ENCODE measurements around the gene CMIP. TPM values are rescaled to one million over a fixed set of nuclear protein-coding genes. Genes with fewer than 3 reads are reported as not detected.
"Not testable (repeated sequence)": the region's sequence is repeated elsewhere in the genome, so short reads cannot be mapped to it uniquely, and the experiment has no call there.

The CMIP gene
- total RNA-seq, 1 donor from 2014 or later, result 40.0 TPM

DNA sequence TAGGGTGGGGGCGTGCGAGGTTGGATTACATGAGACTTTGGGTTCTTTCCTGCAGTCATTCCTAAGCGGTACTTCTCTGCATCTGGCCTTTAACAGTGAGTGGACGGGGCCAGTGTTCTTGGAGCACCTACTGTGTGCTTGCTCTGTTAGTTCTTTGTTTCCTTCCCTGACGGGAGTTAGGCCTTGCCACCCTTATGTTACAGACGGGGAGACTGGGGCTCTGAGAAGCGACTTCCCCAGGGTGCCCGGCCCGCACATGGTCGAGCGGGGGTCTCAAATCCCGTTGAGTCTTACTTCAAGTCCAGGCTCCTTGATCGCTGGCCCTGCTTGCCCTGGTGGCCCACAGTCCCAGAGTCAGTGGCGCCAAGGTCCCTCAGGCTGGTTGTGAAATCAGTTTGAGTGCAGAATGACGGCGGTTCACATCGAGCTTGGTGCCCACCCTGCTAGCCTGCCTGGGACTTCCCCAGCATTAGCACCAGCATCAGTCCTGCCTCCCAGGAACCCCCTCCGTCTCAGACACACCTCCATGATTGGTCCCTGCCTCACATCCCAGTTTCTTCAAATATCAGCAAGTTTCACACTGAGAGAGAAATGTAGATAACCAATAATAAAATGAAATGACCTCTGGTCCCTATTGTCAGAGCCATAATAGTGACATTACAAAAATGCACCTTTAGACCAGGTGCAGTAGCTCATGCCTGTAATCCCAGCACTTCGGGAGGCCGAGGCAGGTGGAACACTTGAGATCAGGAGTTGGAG is 128.0 kb downstream of the CMIP start:
- Mint-ChIP-seq H3K4me3 (no peak overlapping the region), H3K4me1 (peaks cover 15% of the 10 kb centered on the region), H3K36me3 (ENCODE audit: low read depth) (no peaks in the 10 kb centered on the region), H3K27me3 (no peaks in the 10 kb centered on the region), H3K27ac (no peak overlapping the region), H3K9me3 (no peaks in the 10 kb centered on the region)
- no peak for DNase-seq
- intact Hi-C loops (cut with micrococcal nuclease), result no loop called here

DNA sequence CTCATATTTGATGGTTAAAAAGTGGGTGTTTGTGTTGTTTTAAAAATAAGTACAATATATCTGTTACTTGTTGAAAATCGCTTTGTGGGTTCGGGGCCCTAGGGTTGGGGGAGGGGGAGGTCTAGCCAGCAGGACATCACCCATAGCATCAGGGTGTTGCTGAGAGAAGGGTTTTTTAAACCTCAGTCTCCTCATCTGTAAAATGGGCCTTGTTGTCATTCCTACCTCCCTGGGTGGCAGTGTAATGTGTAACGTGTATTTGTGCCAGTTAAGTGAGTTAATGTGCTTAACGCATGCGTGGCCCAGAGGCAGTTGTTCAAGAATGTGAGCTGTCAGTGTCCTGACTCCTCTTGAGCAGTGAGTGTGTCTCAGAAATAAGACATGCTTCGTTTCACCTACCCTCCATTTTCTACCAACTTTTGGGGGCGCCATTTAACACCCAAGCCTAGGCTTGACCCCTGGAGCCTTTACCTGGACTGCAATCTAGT is 129.0 kb downstream of the CMIP start:
- no peak overlapping the region for H3K27ac Mint-ChIP-seq
- peaks cover 7% of the 10 kb centered on the region for H3K4me1 Mint-ChIP-seq
- H3K4me3 Mint-ChIP-seq, result no peak overlapping the region
- H3K9me3 Mint-ChIP-seq, result no peaks in the 10 kb centered on the region
- intact Hi-C loops (cut with micrococcal nuclease), result no loop called here
- H3K36me3 Mint-ChIP-seq (ENCODE audit: low read depth), result no peaks in the 10 kb centered on the region
- no peaks in the 10 kb centered on the region for H3K27me3 Mint-ChIP-seq
- no peak for DNase-seq

DNA sequence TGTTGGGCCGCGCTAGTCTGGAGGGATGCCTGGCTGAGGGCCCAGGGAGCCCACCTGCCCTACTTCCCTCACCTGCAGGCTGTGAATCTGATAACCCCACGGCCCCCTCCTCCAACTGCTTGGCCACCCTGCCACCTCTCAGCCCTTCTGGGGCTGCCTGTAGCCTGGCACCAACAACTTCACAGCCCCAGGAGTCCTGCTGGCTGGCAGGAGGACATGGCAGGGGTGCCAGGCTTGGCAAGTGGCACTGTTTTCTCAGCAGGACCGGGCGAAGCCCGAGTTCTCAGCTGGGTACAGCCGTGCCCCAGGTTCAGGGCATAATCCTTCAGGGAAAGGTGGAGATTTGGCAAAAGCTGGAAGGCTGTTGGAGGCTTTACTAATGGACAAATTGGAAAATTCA is 129.6 kb downstream of the CMIP start:
- Mint-ChIP-seq H3K4me1 (peaks cover under 1% of the 10 kb centered on the region), H3K36me3 (ENCODE audit: low read depth) (no peaks in the 10 kb centered on the region), H3K4me3 (no peak overlapping the region), H3K27ac (no peak overlapping the region), H3K9me3 (no peaks in the 10 kb centered on the region), H3K27me3 (no peaks in the 10 kb centered on the region)
- DNase-seq, result no peak
- intact Hi-C loops (cut with micrococcal nuclease), result no loop called here

DNA sequence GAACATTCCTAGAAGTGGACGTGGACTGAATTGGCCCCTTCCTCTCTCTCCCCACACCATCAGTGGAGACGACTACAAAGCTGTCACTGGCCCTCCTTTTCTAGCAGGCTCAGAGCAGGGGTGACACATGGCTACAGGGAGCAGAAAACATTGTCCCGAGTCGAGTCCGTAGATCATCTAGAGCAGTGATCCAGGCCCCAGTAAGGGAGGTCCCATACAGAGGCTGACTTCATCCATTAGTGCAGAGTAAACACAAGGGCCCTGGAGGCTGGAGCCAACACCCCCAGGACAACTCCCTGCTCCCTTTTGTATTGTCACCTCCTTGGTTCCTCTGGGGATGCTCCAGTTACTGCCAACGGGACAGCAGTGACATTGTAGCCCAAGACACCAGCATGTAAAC is 130.7 kb downstream of the CMIP start:
- Mint-ChIP-seq H3K4me3 (no peak overlapping the region), H3K4me1 (no peaks in the 10 kb centered on the region)

DNA sequence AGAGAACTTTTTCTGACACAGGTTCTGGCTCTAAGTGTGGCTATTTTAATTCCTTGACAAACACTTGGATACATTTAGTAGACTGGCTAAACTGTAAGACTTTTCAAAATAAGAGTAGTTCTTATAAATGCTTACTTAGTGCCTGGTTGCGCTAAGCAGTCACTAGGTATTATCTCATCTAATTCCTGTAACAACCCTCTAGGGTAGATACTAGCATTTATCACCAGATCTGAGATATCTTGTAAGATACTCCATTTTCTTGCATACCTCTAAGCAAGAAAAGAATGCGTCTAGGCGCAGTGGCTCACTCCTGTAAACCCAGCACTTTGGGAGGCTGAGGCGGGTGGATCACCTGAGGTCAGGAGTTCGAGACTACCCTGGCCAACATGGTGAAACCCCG is 131.2 kb downstream of the CMIP start:
- intact Hi-C loops (cut with micrococcal nuclease), result no loop called here
- Mint-ChIP-seq H3K4me1 (no peaks in the 10 kb centered on the region), H3K9me3 (no peaks in the 10 kb centered on the region), H3K4me3 (no peak overlapping the region), H3K27ac (no peak overlapping the region), H3K27me3 (no peaks in the 10 kb centered on the region), H3K36me3 (ENCODE audit: low read depth) (no peaks in the 10 kb centered on the region)
- no peak for DNase-seq

More for the DNA sequence above, 130.7 kb downstream of the CMIP start:
- Mint-ChIP-seq H3K36me3 (ENCODE audit: low read depth) (no peaks in the 10 kb centered on the region), H3K27ac (no peak overlapping the region), H3K9me3 (no peaks in the 10 kb centered on the region), H3K27me3 (no peaks in the 10 kb centered on the region)
- DNase-seq, result no peak
- intact Hi-C loops (cut with micrococcal nuclease), result no loop called here

DNA sequence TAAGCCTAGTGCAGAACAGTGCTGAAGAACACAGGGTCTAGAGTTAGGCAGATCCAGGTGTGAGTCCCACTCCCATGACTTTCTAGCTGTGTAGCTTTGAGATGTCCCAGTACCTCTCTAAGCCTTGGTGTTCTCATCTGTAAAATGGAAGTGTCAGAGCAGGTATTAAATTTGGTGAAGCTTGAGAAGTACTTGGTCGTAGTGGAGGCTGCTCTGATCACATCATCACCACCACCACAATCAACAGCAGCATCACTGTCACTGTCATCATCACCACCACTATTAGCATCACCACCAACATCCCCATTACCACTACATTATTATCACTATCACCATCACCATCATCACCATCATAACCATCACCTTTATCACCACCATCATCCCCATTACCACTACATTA is 132.1 kb downstream of the CMIP start:
- Mint-ChIP-seq H3K36me3 (ENCODE audit: low read depth) (no peaks in the 10 kb centered on the region), H3K27ac (no peak overlapping the region), H3K27me3 (no peaks in the 10 kb centered on the region), H3K9me3 (no peaks in the 10 kb centered on the region), H3K4me3 (no peak overlapping the region), H3K4me1 (no peaks in the 10 kb centered on the region)
- no peak for DNase-seq
- intact Hi-C loops (cut with micrococcal nuclease), result no loop called here

DNA sequence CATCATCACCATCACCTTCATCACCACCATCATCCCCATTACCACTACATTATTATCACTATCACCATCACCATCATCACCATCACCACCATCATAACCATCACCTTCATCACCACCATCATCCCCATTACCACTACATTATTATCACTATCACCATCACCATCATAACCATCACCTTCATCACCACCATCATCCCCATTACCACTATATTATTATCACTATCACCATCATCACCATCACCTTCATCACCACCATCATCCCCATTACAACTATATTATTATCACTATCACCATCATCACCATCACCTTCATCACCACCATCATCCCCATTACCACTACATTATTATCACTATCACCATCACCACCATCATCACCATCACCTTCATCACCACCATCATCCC is 132.7 kb downstream of the CMIP start:
- H3K9me3 Mint-ChIP-seq; H3K4me1 Mint-ChIP-seq; H3K27me3 Mint-ChIP-seq; H3K4me3 Mint-ChIP-seq; H3K27ac Mint-ChIP-seq; intact Hi-C loops (cut with micrococcal nuclease); DNase-seq; H3K36me3 Mint-ChIP-seq (ENCODE audit: low read depth): not testable (repeated sequence)

DNA sequence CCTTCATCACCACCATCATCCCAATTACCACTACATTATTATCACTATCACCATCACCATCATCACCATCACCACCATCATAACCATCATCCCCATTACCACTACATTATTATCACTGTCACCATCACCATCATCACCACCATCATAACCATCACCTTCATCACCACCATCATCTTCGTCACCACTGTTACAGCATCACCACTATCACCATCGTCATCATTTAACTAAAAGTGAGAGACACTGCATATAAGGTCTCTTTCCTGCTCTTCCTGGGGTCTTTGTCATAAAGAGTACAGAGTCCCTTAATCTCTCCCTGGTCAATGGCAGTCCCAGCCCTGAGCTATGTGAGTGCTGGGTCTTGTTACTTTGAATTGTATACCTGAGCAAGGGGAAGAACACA is 133.5 kb downstream of the CMIP start:
- Mint-ChIP-seq H3K4me1 (no peaks in the 10 kb centered on the region), H3K4me3 (no peak overlapping the region), H3K27me3 (no peaks in the 10 kb centered on the region), H3K27ac (no peak overlapping the region), H3K36me3 (ENCODE audit: low read depth) (no peaks in the 10 kb centered on the region), H3K9me3 (no peaks in the 10 kb centered on the region)
- no peak for DNase-seq
- intact Hi-C loops (cut with micrococcal nuclease), result no loop called here

DNA sequence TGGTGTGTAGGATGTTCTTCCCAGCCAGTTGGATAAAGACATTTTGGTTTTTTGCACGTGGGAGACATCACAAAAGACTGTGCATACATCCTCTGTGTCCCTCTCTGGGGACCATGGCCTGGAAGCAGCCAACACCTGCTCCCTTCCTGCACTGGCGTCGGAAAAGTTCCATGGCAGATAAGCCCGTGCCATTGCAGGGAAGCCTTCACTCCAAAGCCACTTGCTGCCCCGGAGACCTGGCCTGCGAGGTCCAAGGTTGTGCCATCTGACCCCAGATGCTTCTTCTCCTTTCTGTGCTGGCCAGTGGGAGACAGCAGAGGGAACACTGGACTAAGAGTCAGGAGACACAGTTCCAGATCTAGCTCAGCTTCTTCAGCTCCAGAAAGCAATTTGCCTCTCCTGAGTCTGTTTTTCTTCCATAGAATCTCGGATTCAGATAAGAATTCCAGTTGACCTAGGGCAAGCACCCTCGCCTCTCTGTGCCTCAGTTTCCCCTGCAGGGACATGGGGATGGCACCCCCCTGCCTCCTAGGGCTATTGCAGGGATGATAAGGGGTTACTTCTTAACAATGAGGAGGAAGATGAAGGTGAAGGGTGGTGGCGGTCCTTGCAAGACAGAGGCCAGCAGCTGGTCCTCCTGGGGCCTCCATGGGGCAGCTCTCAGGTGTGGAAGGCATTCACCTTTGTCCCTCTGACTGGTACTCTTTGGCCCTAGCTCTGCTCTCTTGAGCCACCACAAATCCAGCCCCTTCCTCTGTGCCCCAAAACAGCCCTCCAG is 134.2 kb downstream of the CMIP start:
- DNase-seq, result no peak
- Mint-ChIP-seq H3K27me3 (no peaks in the 10 kb centered on the region), H3K4me1 (no peaks in the 10 kb centered on the region), H3K4me3 (no peak overlapping the region), H3K9me3 (no peaks in the 10 kb centered on the region), H3K36me3 (ENCODE audit: low read depth) (no peaks in the 10 kb centered on the region), H3K27ac (no peak overlapping the region)
- intact Hi-C loops (cut with micrococcal nuclease), result no loop called here

DNA sequence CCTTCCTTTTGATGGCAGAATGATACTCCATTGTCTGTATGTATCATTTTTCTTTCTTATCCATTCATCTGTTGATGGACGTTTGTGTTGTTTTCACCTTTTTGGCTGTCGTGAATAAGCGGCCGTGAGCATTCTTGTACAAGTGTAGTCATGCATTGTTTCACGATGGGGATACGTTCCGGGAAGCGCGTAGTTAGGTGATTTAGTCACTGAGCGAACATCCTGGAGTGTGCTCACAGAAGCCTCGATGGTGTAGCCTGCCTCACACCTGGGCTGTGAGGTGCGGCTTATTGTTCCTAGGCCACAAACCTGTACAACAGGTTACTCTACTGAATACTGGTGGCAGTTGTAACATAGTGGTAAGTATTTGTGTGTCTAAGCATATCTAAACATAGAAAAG is 136.5 kb downstream of the CMIP start:
- no peaks in the 10 kb centered on the region for H3K9me3 Mint-ChIP-seq
- no peaks in the 10 kb centered on the region for H3K36me3 Mint-ChIP-seq (ENCODE audit: low read depth)

DNA sequence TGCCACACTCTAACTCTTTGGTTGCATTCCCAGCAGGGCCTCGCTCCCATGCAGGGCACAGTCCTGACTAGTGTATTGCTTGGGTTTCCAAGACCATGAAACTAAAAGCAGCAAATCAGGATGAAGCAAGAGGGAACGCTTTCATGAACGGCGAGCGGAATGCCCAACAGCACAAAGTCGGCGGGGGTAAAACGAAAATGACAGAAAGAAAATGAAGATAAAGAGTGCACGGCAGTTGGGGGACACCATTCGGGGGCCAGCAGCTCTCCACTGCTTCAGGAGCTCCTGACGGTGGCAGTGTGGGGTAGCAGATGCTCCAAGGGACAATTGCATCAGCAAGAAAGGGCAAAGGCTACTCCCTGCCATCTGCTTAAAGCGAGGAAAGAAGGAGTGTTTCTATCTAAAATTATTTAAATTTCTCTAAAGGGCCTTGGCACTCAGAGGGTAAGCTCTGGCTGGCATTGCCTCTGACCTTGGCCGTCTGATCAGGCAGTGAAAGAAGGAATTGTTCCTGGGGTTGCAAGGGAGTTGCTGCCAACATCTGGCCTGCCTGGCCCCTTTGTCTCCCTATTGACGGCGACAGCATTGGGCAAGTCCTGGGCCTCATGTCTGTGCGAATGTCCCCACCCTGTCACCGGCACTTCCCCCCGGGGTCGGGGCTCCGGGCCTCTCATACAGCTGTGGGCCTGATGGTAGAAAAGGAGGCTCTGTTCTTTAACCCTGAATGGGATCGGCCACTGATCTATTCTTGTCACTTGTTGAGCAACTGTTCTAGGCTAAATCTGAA is 138.2 kb downstream of the CMIP start:
- Mint-ChIP-seq H3K9me3 (no peaks in the 10 kb centered on the region), H3K36me3 (ENCODE audit: low read depth) (no peaks in the 10 kb centered on the region), H3K4me3 (no peak overlapping the region), H3K27me3 (no peaks in the 10 kb centered on the region), H3K27ac (no peak overlapping the region), H3K4me1 (no peaks in the 10 kb centered on the region)
- intact Hi-C loops (cut with micrococcal nuclease), result no loop called here
- DNase-seq, result no peak

More for the DNA sequence above, 136.5 kb downstream of the CMIP start:
- Mint-ChIP-seq H3K27ac (no peak overlapping the region), H3K27me3 (no peaks in the 10 kb centered on the region), H3K4me1 (no peaks in the 10 kb centered on the region), H3K4me3 (no peak overlapping the region)
- intact Hi-C loops (cut with micrococcal nuclease), result no loop called here
- no peak for DNase-seq

DNA sequence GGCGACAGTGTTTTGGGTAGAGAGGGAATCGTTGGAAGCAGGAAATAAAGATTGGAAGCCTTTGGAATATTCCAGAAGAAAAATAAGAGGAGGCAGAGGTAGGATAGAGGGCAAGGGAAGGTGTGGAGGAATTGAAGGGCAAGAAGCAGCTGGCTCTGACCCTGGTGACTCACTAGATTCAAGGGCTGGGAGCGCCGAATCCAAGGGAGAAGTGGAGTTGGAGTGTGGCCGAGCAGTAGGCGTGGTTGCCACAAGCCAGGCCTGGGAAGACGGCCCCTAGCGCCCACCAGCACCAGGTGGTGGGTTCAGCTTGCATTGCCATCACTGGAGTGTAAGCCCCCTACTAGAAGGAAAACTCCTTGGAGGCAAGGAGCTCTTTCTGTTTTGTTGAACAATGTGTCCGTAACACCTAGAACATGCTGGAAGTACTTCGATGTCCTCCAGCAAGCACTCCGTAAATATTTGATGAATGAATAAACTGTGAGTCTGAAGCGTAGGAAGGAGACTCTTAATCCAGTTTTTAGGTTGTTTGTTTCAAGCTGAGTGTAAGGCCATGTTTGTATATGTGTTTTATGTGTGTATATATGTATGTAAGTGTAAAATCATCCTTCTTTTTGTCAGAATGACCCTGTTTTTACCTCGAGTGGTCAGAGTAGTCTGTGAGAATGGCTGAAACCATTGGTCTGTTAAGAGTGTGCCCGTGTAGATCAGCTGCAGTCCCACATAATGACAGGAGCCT is 139.5 kb downstream of the CMIP start:
- DNase-seq, result no peak
- H3K4me1 Mint-ChIP-seq, result peaks cover 7% of the 10 kb centered on the region
- H3K27me3 Mint-ChIP-seq, result no peaks in the 10 kb centered on the region
- H3K27ac Mint-ChIP-seq, result no peak overlapping the region
- intact Hi-C loops (cut with micrococcal nuclease), result no loop called here
- no peaks in the 10 kb centered on the region for H3K36me3 Mint-ChIP-seq (ENCODE audit: low read depth)
- H3K9me3 Mint-ChIP-seq, result no peaks in the 10 kb centered on the region
- no peak overlapping the region for H3K4me3 Mint-ChIP-seq

DNA sequence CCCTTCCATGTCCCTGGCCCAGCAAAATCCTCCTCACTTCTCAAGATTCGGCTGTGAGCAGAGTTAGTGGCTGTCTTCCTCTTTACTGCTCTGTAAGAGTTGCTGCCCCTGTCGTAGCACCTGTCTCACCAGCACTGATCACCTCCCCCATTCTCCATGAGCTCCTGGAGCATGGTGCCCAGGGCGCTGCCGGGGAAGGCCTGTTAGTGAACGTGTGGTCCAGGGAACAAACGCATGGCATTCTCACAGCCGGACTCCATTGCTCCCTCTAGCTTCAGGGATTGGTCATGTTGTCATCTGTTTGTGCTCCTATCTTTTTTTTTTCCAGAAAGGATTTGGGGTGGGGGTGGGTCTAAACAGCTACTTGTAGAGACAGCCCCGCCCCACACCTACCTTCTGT is 141.2 kb downstream of the CMIP start:
- Mint-ChIP-seq H3K27me3 (no peaks in the 10 kb centered on the region), H3K36me3 (ENCODE audit: low read depth) (no peaks in the 10 kb centered on the region), H3K4me3 (no peak overlapping the region), H3K4me1 (peaks cover 7% of the 10 kb centered on the region), H3K27ac (no peak overlapping the region), H3K9me3 (no peaks in the 10 kb centered on the region)
- no peak for DNase-seq
- intact Hi-C loops (cut with micrococcal nuclease), result no loop called here
